GM12878 (cell line): ENCODE measurements around the gene PREX1. TPM values are rescaled to one million over a fixed set of nuclear protein-coding genes. Genes with fewer than 3 reads are reported as not detected.
A peak's percentile ranks its signal among the peaks of the same experiment; 100 is the strongest.

Source experiments
- ATF7 ChIP-seq: fragments of 450-650 bp; IDR thresholded peaks from 2 replicates; pipeline ENCODE4 v1.6.1; 2016; ENCODE audit warnings: low read depth, mild to moderate bottlenecking
- BACH1 ChIP-seq: fragments of 450-650 bp; IDR thresholded peaks from 2 replicates; pipeline ENCODE4 v1.6.1; 2017; ENCODE audit warnings: mild to moderate bottlenecking, borderline replicate concordance
- BCL11A ChIP-seq: IDR thresholded peaks from 2 replicates; pipeline ENCODE4 v1.6.1; 2011; ENCODE audit warnings: low read depth, low read length
- BCLAF1 ChIP-seq: fragments of 450-650 bp; IDR thresholded peaks from 2 replicates; pipeline ENCODE4 v1.6.1; 2017; ENCODE audit warnings: antibody characterized with exemption, mild to moderate bottlenecking, moderate library complexity
- CBX5 ChIP-seq: sonication (generic); IDR thresholded peaks from 2 replicates; pipeline ENCODE4 v1.6.1; 2016; ENCODE audit warnings: low read depth, moderate library complexity, mild to moderate bottlenecking, inconsistent platforms
- CHD2 ChIP-seq: IDR thresholded peaks from 2 replicates; pipeline ENCODE4 v1.6.1; 2011; ENCODE audit warnings: low read depth, low read length, improper control_type of control experiment, borderline replicate concordance
- GABPA ChIP-seq: IDR thresholded peaks from 2 replicates; pipeline ENCODE4 v1.6.1; 2014; ENCODE audit warnings: antibody characterized with exemption, low read depth, mild to moderate bottlenecking, inconsistent platforms
- IRF3 ChIP-seq: fragments of 450-650 bp; IDR thresholded peaks from 2 replicates; pipeline ENCODE4 v1.6.1; 2014; ENCODE audit warnings: mild to moderate bottlenecking
- MTA3 ChIP-seq: IDR thresholded peaks from 2 replicates; pipeline ENCODE4 v1.6.1; 2012; ENCODE audit warnings: low read length, inconsistent platforms, borderline replicate concordance
- NFYB ChIP-seq: IDR thresholded peaks from 2 replicates; pipeline ENCODE4 v1.6.1; 2011; ENCODE audit warnings: low read depth, mild to moderate bottlenecking, low read length, improper control_type of control experiment, moderate library complexity; ENCODE audit not compliant: insufficient read depth
- NR2F1 ChIP-seq: fragments of 450-650 bp; conservative IDR thresholded peaks from 2 replicates; pipeline ENCODE4 v1.6.1; 2017; ENCODE audit warnings: mild to moderate bottlenecking
- PAX5 ChIP-seq: IDR thresholded peaks from 2 replicates; pipeline ENCODE4 v1.6.1; 2011; ENCODE audit warnings: low read depth, low read length, borderline replicate concordance
- PML ChIP-seq: IDR thresholded peaks from 2 replicates; pipeline ENCODE4 v1.6.1; 2012; ENCODE audit warnings: low read length, inconsistent platforms
- PRDM15 ChIP-seq: fragments of 450-650 bp; formaldehyde crosslinking; IDR thresholded peaks from 2 replicates; pipeline ENCODE4 v1.4.0; 2020; ENCODE audit warnings: mild to moderate bottlenecking, moderate library complexity
- SREBF1 ChIP-seq: IDR thresholded peaks from 2 replicates; pipeline ENCODE4 v1.6.1; 2012; ENCODE audit warnings: mild to moderate bottlenecking, low read length
- TAF1 ChIP-seq: IDR thresholded peaks from 2 replicates; pipeline ENCODE4 v1.6.1; 2011; ENCODE audit warnings: mild to moderate bottlenecking, low read depth, low read length, borderline replicate concordance
- TCF12 ChIP-seq: IDR thresholded peaks from 2 replicates; pipeline ENCODE4 v1.6.1; 2011; ENCODE audit warnings: low read depth, mild to moderate bottlenecking, low read length
- polyA plus RNA-seq, 11 experiments: library from polyadenylated mRNA; depleted of rRNA in 4 of 11; unstranded in 6 of 11; stranded (reverse) in 5 of 11; fragments of >200 nt; fragmentation: Nextera tagmentation in 4 of 11; fragmentation: Illumina TruSeq in 1 of 11; extraction: Ambion mirVana in 4 of 11; extraction: Trizol in 1 of 11; gene quantifications; 1 replicate in 1 of 11; 2 replicates in 10 of 11; pipeline versions ENCODE4 v1.2.1 to v1.2.3, GENCODE V29; 2011 to 2016; ENCODE audit warnings: inconsistent platforms in 2 of 11, missing spikeins in 2 of 11, low read depth in 1 of 11
- total RNA-seq, 4 experiments: library from RNA; depleted of rRNA in 3 of 4; stranded (reverse); fragments of >200 nt in 3 of 4; fragmentation: Illumina TruSeq in 1 of 4; extraction: Trizol in 1 of 4; gene quantifications; 2 replicates each; pipeline versions ENCODE4 v1.2.1 to v1.2.3, GENCODE V29; 2013 to 2021
- TF ChIP-seq, protein P1 (sequence below): fragments of 450-650 bp; IDR thresholded peaks from 2 replicates; pipeline ENCODE4 v1.6.1; 2017; ENCODE audit warnings: mild to moderate bottlenecking, moderate library complexity

Gene PREX1
- total and polyA plus RNA-seq, 10 of the 15 experiments (the other 5 are each of a cell fraction or from before 2014, with no cell fraction given): 2.6 to 114 (median 38.9) TPM

- TF ChIP-seq NR2F1 (peak; percentile 85), CBX5 (0 out of 2 replicates have a peak, but pooled peaks have one; percentile 26), TCF12 (no peak), BCL11A (no peak), ATF7 (no peak), PAX5 (0 out of 2 replicates have a peak, but pooled peaks have one; percentile 31), NFYB (no peak), PML (no peak), CHD2 (peak; percentile 54; the same call in 1 of the 2 replicates), TAF1 (no peak; the same call in 1 of the 2 replicates), MTA3 (no peak), IRF3 (peak; percentile 59; the same call in 1 of the 2 replicates), SREBF1 (no peak), BACH1 (peak; percentile 91), BCLAF1 (0 out of 2 replicates have a peak, but pooled peaks have one; percentile 52), PRDM15 (CRISPR knock-in tag) (no peak), GABPA (no peak)
- TF ChIP-seq, protein P1, sequence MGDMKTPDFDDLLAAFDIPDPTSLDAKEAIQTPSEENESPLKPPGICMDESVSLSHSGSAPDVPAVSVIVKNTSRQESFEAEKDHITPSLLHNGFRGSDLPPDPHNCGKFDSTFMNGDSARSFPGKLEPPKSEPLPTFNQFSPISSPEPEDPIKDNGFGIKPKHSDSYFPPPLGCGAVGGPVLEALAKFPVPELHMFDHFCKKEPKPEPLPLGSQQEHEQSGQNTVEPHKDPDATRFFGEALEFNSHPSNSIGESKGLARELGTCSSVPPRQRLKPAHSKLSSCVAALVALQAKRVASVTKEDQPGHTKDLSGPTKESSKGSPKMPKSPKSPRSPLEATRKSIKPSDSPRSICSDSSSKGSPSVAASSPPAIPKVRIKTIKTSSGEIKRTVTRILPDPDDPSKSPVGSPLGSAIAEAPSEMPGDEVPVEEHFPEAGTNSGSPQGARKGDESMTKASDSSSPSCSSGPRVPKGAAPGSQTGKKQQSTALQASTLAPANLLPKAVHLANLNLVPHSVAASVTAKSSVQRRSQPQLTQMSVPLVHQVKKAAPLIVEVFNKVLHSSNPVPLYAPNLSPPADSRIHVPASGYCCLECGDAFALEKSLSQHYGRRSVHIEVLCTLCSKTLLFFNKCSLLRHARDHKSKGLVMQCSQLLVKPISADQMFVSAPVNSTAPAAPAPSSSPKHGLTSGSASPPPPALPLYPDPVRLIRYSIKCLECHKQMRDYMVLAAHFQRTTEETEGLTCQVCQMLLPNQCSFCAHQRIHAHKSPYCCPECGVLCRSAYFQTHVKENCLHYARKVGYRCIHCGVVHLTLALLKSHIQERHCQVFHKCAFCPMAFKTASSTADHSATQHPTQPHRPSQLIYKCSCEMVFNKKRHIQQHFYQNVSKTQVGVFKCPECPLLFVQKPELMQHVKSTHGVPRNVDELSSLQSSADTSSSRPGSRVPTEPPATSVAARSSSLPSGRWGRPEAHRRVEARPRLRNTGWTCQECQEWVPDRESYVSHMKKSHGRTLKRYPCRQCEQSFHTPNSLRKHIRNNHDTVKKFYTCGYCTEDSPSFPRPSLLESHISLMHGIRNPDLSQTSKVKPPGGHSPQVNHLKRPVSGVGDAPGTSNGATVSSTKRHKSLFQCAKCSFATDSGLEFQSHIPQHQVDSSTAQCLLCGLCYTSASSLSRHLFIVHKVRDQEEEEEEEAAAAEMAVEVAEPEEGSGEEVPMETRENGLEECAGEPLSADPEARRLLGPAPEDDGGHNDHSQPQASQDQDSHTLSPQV: peak; percentile 67; the same call in 1 of the 2 replicates
These were observed at the start of gene PREX1 (continued) for GRCh38 chr20:48827855-48828733.
